ENCODE measurements around the gene PATZ1.

PATZ1 gene

GRCh38 chr22:31286360-31287255 is 59.5 kb downstream of the PATZ1 start:
- in situ Hi-C loops (cut with HindIII; ENCODE audit: low sequenced_read_pairs), result no loop called here

DNA sequence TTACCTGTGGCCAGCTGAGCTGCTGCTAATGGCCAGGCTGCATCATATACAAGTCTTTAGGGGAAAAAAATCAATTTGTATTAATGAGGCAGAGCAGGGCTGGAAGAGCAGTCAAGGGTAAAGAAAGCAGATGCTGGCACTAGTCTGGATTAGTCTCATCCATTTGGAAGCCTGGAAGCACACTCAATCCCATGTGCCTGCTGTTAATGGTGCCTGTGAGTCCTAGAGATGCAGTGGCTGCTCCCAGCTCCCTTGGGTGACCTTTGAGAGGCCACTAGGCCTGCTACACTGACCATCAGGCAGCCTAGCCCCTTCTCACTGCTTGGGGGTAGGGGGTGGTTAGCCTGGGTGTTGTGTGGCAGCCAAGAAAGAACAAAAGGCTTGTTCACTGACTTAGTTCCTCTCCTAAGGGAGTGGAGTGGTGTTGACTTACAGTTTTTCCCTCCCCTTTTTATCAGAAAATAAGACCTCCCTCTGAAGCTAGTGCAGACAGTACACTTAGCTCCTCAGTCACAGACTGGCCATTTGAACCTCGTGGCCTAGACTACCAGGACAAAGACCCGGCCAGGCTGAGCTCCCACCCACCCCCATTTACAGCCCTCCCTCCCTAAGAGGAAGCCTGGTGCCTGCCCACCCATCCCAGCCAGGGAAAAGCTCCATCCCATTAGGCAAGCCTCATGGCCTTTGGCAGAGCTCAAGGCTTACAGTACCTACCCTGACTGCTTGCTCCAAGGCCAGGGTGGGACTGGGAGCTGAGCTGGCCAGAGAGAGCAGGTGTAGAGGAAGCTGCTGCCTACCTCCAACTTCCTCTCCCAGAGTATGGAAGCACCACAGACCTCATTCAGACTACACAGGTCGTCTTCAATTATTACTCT is 61.6 kb downstream of the PATZ1 start:
- in situ Hi-C loops (cut with HindIII; ENCODE audit: low sequenced_read_pairs), result no loop called here

DNA sequence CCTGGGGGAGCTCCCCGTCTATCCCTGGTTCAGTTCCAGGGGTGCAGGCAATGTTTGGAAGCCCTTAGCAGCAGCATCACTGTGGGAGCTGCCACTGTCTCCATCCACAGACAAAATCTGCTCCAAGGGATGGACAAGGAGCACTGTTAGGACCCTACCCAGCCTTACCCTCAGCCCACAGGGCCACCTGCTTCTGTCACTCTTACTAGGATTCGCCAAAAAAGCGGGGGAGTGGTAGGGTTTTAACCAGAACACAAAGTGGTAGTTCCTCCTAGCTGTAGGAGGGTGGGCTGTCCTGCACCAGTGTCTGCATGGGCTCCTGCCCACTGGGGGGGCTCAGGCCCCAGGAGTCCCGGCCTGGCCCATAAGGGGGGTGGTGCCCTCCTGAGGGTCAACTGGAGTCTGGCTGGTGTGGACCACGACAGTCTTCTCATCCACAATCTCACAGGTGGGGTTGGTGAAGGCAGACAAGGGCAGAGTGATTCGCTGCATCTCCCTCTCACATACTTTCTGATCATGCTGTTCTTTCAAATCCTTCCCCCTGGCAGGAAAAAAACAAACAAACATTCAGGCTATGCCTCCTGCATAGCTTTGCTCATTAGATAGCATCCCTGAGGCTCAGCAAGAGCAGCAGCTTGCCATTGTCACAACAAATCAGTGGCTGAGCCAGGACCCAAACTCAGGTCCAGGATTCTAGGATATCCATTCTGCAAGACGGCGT is 63.2 kb downstream of the PATZ1 start:
- in situ Hi-C loops (cut with HindIII; ENCODE audit: low sequenced_read_pairs), result no loop called here

DNA sequence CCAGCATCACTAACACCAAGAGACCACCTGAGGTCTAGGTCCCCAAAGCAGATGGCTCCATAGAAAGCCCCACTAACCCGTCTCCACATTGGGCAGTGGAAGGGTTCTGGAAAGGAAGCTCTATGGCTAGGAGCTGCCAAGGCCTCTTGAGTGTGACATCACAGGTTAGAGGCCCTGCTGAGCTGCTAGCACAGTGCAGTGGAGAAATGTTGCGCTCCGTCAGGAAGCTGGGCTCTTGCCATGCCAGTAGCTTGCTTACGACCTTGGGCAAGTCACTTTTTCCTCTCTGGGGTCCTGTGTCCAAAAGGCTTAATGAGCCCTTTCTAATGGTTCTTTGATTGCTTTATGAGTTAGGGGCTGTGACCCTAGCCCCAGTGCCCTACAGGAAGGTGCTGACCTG is 64.4 kb downstream of the PATZ1 start:
- in situ Hi-C loops (cut with HindIII; ENCODE audit: low sequenced_read_pairs), result no loop called here

- in situ Hi-C loops (cut with HindIII; ENCODE audit: low sequenced_read_pairs), result loop anchor here (5.0 kb wide), 2 partner anchors 68 to 93 kb away; partner anchors contain the start of gene LIMK2
Measured at GRCh38 chr22:31279821-31280505, 66.2 kb downstream of the PATZ1 start.

- in situ Hi-C loops (cut with HindIII; ENCODE audit: low sequenced_read_pairs), result loop anchor here (5.0 kb wide), 2 partner anchors 67 to 92 kb away; partner anchors contain the start of gene LIMK2
Measured at GRCh38 chr22:31279327-31279669, 66.8 kb downstream of the PATZ1 start.

GRCh38 chr22:31278626-31279326 is 67.4 kb downstream of the PATZ1 start:
- in situ Hi-C loops (cut with HindIII; ENCODE audit: low sequenced_read_pairs), result loop anchor here (5.0 kb wide), 2 partner anchors 66 to 91 kb away; partner anchors contain the start of gene LIMK2

- in situ Hi-C loops (cut with HindIII; ENCODE audit: low sequenced_read_pairs), result loop anchor here (5.0 kb wide), 2 partner anchors 66 to 91 kb away; partner anchors contain the start of gene LIMK2
Measured at GRCh38 chr22:31278151-31278621, 68.0 kb downstream of the PATZ1 start.

GRCh38 chr22:31277741-31278140 is 68.4 kb downstream of the PATZ1 start:
- in situ Hi-C loops (cut with HindIII; ENCODE audit: low sequenced_read_pairs), result loop anchor here (5.0 kb wide), 2 partner anchors 65 to 90 kb away; partner anchors contain the start of gene LIMK2

- in situ Hi-C loops (cut with HindIII; ENCODE audit: low sequenced_read_pairs), result loop anchor here (5.0 kb wide), 2 partner anchors 64 to 89 kb away; partner anchors contain the start of gene LIMK2
Measured at GRCh38 chr22:31276426-31277167, 69.5 kb downstream of the PATZ1 start.
